HepG2 (cell line): ENCODE data around the gene TSPAN9. TPM values are rescaled to one million over a fixed set of nuclear protein-coding genes. Genes with fewer than 3 reads are reported as not detected.

Source experiments
- ATF2 ChIP-seq: sonication (generic); formaldehyde crosslinking; IDR thresholded peaks from 2 replicates; pipeline ENCODE4 v1.4.0; 2020; ENCODE audit warnings: missing genetic modification reagents
- CEBPZ ChIP-seq: IDR thresholded peaks from 2 replicates; pipeline ENCODE4 v1.6.1; 2012; ENCODE audit warnings: low read length, improper control_type of control experiment
- NFRKB ChIP-seq: fragments of 450-650 bp; IDR thresholded peaks from 2 replicates; pipeline ENCODE4 v1.6.1; 2017
- NR2C2 ChIP-seq: sonication (generic); formaldehyde crosslinking; IDR thresholded peaks from 2 replicates; pipeline ENCODE4 v1.4.0; 2020; ENCODE audit warnings: missing genetic modification reagents, mild to moderate bottlenecking, moderate library complexity, borderline replicate concordance
- PLSCR1 ChIP-seq: sonication (generic); formaldehyde crosslinking; IDR thresholded peaks from 2 replicates; pipeline ENCODE4 v1.5.0; 2020; ENCODE audit warnings: missing genetic modification reagents, mild to moderate bottlenecking, borderline replicate concordance
- RBAK ChIP-seq: sonication (generic); formaldehyde crosslinking; IDR thresholded peaks from 2 replicates; pipeline ENCODE4 v1.5.1; 2020; ENCODE audit warnings: mild to moderate bottlenecking, missing genetic modification reagents
- RBM22 ChIP-seq: fragments of 200-400 bp; formaldehyde crosslinking; optimal IDR thresholded peaks from 2 replicates; pipeline ENCODE3; 2017; ENCODE audit warnings: mild to moderate bottlenecking, low read length, moderate library complexity
- REL ChIP-seq: sonication (generic); formaldehyde crosslinking; conservative IDR thresholded peaks from 2 replicates; pipeline ENCODE4 v1.8.0; 2022; ENCODE audit warnings: mild to moderate bottlenecking, missing genetic modification reagents, moderate library complexity
- STAG1 ChIP-seq: sonication (generic); formaldehyde crosslinking; IDR thresholded peaks from 2 replicates; pipeline ENCODE4 v1.4.0; 2020; ENCODE audit warnings: missing genetic modification reagents
- USF2 ChIP-seq, 2 experiments: sonication (generic) in 1 of 2; formaldehyde crosslinking in 1 of 2; IDR thresholded peaks; 2 replicates each; pipeline versions ENCODE4 v1.5.1 to v1.6.1; 2011 to 2020; ENCODE audit warnings: borderline replicate concordance in 1 of 2, low read depth in 1 of 2, low read length in 1 of 2, mild to moderate bottlenecking in 1 of 2, missing genetic modification reagents in 1 of 2, moderate library complexity in 1 of 2
- ZBTB33 ChIP-seq: sonication (generic); formaldehyde crosslinking; IDR thresholded peaks from 2 replicates; pipeline ENCODE4 v1.4.0; 2020; ENCODE audit warnings: missing genetic modification reagents
- ZFP82 ChIP-seq: sonication (generic); formaldehyde crosslinking; IDR thresholded peaks from 2 replicates; pipeline ENCODE4 v1.5.1; 2020; ENCODE audit warnings: mild to moderate bottlenecking, missing genetic modification reagents, borderline replicate concordance
- ZFX ChIP-seq: sonication (generic); formaldehyde crosslinking; IDR thresholded peaks from 2 replicates; pipeline ENCODE4 v1.4.0; 2020; ENCODE audit warnings: mild to moderate bottlenecking, low read depth, missing genetic modification reagents, moderate library complexity
- ZNF556 ChIP-seq: sonication (generic); formaldehyde crosslinking; IDR thresholded peaks from 2 replicates; pipeline ENCODE4 v1.4.0; 2020; ENCODE audit warnings: mild to moderate bottlenecking, missing genetic modification reagents, borderline replicate concordance
- ZNF576 ChIP-seq: sonication (generic); formaldehyde crosslinking; IDR thresholded peaks from 2 replicates; pipeline ENCODE4 v1.4.0; 2020; ENCODE audit warnings: mild to moderate bottlenecking, missing genetic modification reagents
- ZNF607 ChIP-seq: sonication (generic); formaldehyde crosslinking; IDR thresholded peaks from 2 replicates; pipeline ENCODE4 v1.5.1; 2020; ENCODE audit warnings: missing genetic modification reagents, mild to moderate bottlenecking, borderline replicate concordance
- ZNF674 ChIP-seq: sonication (generic); formaldehyde crosslinking; IDR thresholded peaks from 2 replicates; pipeline ENCODE4 v1.5.0; 2020; ENCODE audit warnings: low read depth, mild to moderate bottlenecking, missing genetic modification reagents
- ZNF709 ChIP-seq: sonication (generic); formaldehyde crosslinking; IDR thresholded peaks from 2 replicates; pipeline ENCODE4 v1.5.0; 2020; ENCODE audit warnings: mild to moderate bottlenecking, missing genetic modification reagents
- polyA plus RNA-seq, 8 experiments: library from polyadenylated mRNA; depleted of rRNA in 3 of 8; stranded (reverse) in 7 of 8; unstranded in 1 of 8; fragments of >200 nt; fragmentation: Illumina TruSeq in 4 of 8; extraction: Trizol in 4 of 8; gene quantifications; 2 replicates each; pipeline versions ENCODE4 v1.2.1 to v1.2.3, GENCODE V29; 2011 to 2016; ENCODE audit warnings: low read depth in 4 of 8, missing spikeins in 1 of 8, mixed read lengths in 1 of 8; ENCODE audit not compliant: insufficient read depth in 1 of 8
- total RNA-seq, 5 experiments: library from RNA; depleted of rRNA; stranded (reverse); fragments of >200 nt; fragmentation: Illumina TruSeq; extraction: Trizol; gene quantifications; 2 replicates each; pipeline ENCODE4 v1.2.3, GENCODE V29; 2016; ENCODE audit warnings: low read depth in 1 of 5

TSPAN9 gene
- total and polyA plus RNA-seq, 2 of the 13 experiments (the other 11 are each of a cell fraction or from before 2014, with no cell fraction given), result 18.1 to 42.3 TPM

- TF ChIP-seq CEBPZ (no peak), ZBTB33 (CRISPR knock-in tag) (0 out of 2 replicates have a peak, but pooled peaks have one; percentile 45), NFRKB (no peak), STAG1 (CRISPR knock-in tag) (peak; percentile 73), NR2C2 (no peak), RBAK (CRISPR knock-in tag) (no peak), PLSCR1 (CRISPR knock-in tag) (no peak), RBM22 (peak; percentile 47), ZNF709 (CRISPR knock-in tag) (no peak), ATF2 (CRISPR knock-in tag) (no peak), USF2 (IDR thresholded peaks at IDR 0.05; ENCODE audit: low read depth, low read length) (no peak), USF2 (CRISPR knock-in tag; IDR thresholded peaks at IDR 0.05; ENCODE audit: borderline replicate concordance) (no peak), ZNF556 (CRISPR knock-in tag) (no peak), ZNF576 (no peak), ZFP82 (CRISPR knock-in tag) (no peak), ZFX (0 out of 2 replicates have a peak, but pooled peaks have one; percentile 24), REL (CRISPR knock-in tag) (no peak), ZNF607 (CRISPR knock-in tag) (no peak), ZNF674 (CRISPR knock-in tag) (no peak)
These were observed 43.0 kb upstream of the TSPAN9 start (continued) for GRCh38 chr12:3034067-3034750.
